PC-3 (cell line): ENCODE measurements around the gene RNU5B-1.

Source experiments
- CTCF ChIP-seq: fragments of 300-600 bp; sonication (generic); conservative IDR thresholded peaks from 2 replicates; pipeline ENCODE4 v1.5.1; 2017; ENCODE audit warnings: antibody characterized with exemption, low read depth, mild to moderate bottlenecking, low read length
- EZH2phosphoT487 ChIP-seq: fragments of 300-600 bp; sonication (generic); IDR thresholded peaks from 2 replicates; pipeline ENCODE4 v1.6.1; 2018; ENCODE audit warnings: mild to moderate bottlenecking, antibody characterized with exemption, low read length, borderline replicate concordance

DNA sequence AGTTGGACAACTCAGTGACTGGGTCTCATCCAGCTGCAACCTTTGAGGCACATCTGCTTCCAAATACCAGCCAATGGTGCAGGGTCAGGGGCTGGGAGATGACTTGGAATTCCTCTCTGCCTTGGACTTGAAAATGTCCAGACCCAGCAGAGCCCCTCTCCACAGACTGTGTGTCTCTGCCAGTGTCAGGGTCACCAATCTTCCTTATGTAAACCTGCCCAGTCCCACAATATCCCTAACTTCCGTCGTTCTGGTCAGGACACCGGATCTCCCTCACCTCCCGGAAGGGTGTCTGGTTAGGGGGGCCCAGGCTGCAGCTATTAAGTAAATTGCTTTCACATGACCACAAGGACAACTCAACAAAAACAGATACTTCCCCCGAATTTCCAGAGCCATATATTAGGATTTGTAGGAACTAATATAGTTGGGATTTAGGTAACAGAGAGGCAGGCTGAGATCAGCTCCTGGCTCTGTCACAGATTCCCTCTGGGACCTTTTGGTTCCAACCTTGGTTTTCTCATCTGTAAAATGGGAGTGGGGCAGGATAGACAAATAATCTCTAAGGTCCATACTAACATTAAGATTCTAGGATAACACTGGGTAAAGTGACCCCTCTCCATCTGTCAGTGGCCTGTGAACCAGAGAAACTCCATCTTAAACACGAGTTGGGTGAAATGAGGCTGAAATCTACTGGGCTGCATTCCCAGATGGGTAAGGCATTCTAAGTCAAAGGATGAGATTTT lies 42.5 kb downstream of the RNU5B-1 start:
- no peak for TF ChIP-seq CTCF
- TF ChIP-seq EZH2phosphoT487, result no peak
